Gastrocnemius medialis (tissue), 4 donors: ENCODE measurements around the gene UNC13C. TPM values are rescaled to one million over a fixed set of nuclear protein-coding genes. Genes with fewer than 3 reads are reported as not detected.

Experiments used
- ATAC-seq, 2 donors: fragments of 150-250 bp; one replicate each; pipeline ENCODE4 v1.9.1; 2016
- DNase-seq, 2 donors: peaks; one replicate each; pipeline ENCODE4 v3.0.0-alpha.2; 2019
- H3K27ac ChIP-seq, 4 donors: fragments of 200-600 bp; sonication (generic); 1 replicate in 1 of 4; 2 replicates in 3 of 4; pipeline ENCODE4 v1.5.1; 2016 to 2018; ENCODE audit warnings: mild to moderate bottlenecking in 2 of 4, moderate library complexity in 1 of 4
- H3K27me3 ChIP-seq, 3 donors: fragments of 200-600 bp; sonication (generic) in 2 of 3; 1 replicate in 1 of 3; 2 replicates in 2 of 3; pipeline versions ENCODE4 v1.5.1 to v1.6.0; 2016 to 2019; ENCODE audit warnings: mild to moderate bottlenecking in 1 of 3, moderate library complexity in 1 of 3
- H3K36me3 ChIP-seq, 2 donors: fragments of 200-600 bp; sonication (generic) in 1 of 2; one replicate each; pipeline ENCODE4 v1.5.1; 2017 to 2018
- H3K4me1 ChIP-seq, 2 donors: fragments of 200-600 bp; sonication (generic) in 1 of 2; one replicate each; pipeline ENCODE4 v1.5.1; 2016 to 2017; ENCODE audit warnings: mild to moderate bottlenecking in 2 of 2
- H3K4me3 ChIP-seq, 4 donors: fragments of 200-600 bp; sonication (generic) in 3 of 4; 1 replicate in 1 of 4; 2 replicates in 3 of 4; pipeline ENCODE4 v1.5.1; 2016 to 2019; ENCODE audit warnings: mild to moderate bottlenecking in 2 of 4
- H3K9me3 ChIP-seq, 3 donors: fragments of 200-600 bp; sonication (generic) in 2 of 3; 1 replicate in 1 of 3; 2 replicates in 2 of 3; pipeline ENCODE4 v1.5.1; 2016 to 2019
- CTCF ChIP-seq, 5 experiments: fragments of 450-650 bp in 3 of 5; fragments of 200-600 bp in 2 of 5; sonication (generic) in 2 of 5; IDR thresholded peaks in 4 of 5; conservative IDR thresholded peaks in 1 of 5; 1 replicate in 4 of 5; 2 replicates in 1 of 5; pipeline ENCODE4 v1.5.1; 2016 to 2019; ENCODE audit warnings: antibody characterized with exemption in 5 of 5, mild to moderate bottlenecking in 3 of 5, moderate library complexity in 3 of 5
- POLR2A ChIP-seq, 2 donors: fragments of 450-650 bp; IDR thresholded peaks; one replicate each; pipeline ENCODE4 v1.6.1; 2017; ENCODE audit warnings: antibody characterized with exemption in 2 of 2, mild to moderate bottlenecking in 2 of 2, moderate library complexity in 2 of 2
- in situ Hi-C, 4 donors: fragments of 200-750 bp; cut with MboI; loops; one replicate each; pipeline versions ENCODE4 v1.15.0 to v1.8.0; 2017; ENCODE audit warnings: low sequenced_read_pairs in 4 of 4
- intact Hi-C: fragments of 100-400 bp; cut with DNase I; formaldehyde crosslinking; loops from one replicate; pipeline ENCODE4 v1.15.1; 2023; ENCODE audit warnings: low total_unique reads
- total RNA-seq, 4 donors: library from RNA; depleted of rRNA; stranded (reverse); fragments of >200 nt; gene quantifications; one replicate each; pipeline versions ENCODE4 v1.1.0 to v1.2.3, GENCODE V29; 2016

Gene UNC13C
- total RNA-seq, 4 donors from 2014 or later: 2.5 to 6.6 (median 3.6) TPM

GRCh38 chr15:53962646-53963561 is 15.3 kb upstream of the UNC13C start:
- no peaks in the 10 kb centered on the region for H3K27me3 ChIP-seq
- ATAC-seq (no peak), DNase-seq (no peak)
- no peak for TF ChIP-seq POLR2A (IDR thresholded peaks at IDR 0.05)
- peak in 3 of 5 experiments; percentile 32 to 48 (median 44) for TF ChIP-seq CTCF (IDR thresholded peaks at IDR 0.05 in 4 of 5, conservative IDR thresholded peaks at IDR 0.05 in 1 of 5)
- in situ Hi-C loops: no loop called here
- intact Hi-C loops: loop anchor here (5.0 to 10.0 kb wide), 2 partner anchors 332 to 1144 kb away; no protein-coding TSS in a partner anchor
- no peaks in the 10 kb centered on the region for H3K36me3 ChIP-seq
- no peaks in the 10 kb centered on the region for H3K9me3 ChIP-seq
- no peaks in the 10 kb centered on the region for H3K4me1 ChIP-seq
- H3K27ac ChIP-seq: no peak overlapping the region
- no peak overlapping the region for H3K4me3 ChIP-seq

DNA sequence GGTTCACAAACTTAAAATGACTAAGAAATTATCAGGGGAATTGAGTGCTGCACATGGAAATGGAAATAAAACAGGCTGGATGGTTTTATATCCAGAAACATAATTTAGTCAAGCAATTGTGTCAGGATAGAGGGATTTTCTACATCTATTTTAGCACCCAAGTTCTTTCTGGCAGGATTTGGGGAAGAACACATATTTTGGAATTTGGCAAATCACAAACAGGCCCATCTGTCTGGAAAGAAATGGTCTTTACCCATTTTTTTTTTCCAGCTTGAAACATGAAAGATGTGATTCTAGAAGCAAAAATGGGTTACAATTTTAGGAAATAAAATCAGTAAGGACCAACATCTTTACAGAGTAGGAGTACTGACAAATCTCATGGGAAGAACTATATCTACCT is 14.4 kb upstream of the UNC13C start:
- TF ChIP-seq CTCF (IDR thresholded peaks at IDR 0.05 in 4 of 5, conservative IDR thresholded peaks at IDR 0.05 in 1 of 5): no peak
- no peak for TF ChIP-seq POLR2A (IDR thresholded peaks at IDR 0.05)
- H3K9me3 ChIP-seq: no peaks in the 10 kb centered on the region
- H3K27me3 ChIP-seq: no peaks in the 10 kb centered on the region
- DNase-seq (no peak), ATAC-seq (no peak)
- H3K4me3 ChIP-seq: no peak overlapping the region
- H3K27ac ChIP-seq: no peak overlapping the region
- no peaks in the 10 kb centered on the region for H3K4me1 ChIP-seq
- in situ Hi-C loops (no loop called here), intact Hi-C loops (loop anchor here (5.0 to 10.0 kb wide), 2 partner anchors 331 to 1144 kb away; no protein-coding TSS in a partner anchor)
- H3K36me3 ChIP-seq: no peaks in the 10 kb centered on the region

GRCh38 chr15:53974121-53974520 is 4.1 kb upstream of the UNC13C start:
- in situ Hi-C loops: no loop called here
- DNase-seq: no peak
- TF ChIP-seq POLR2A (IDR thresholded peaks at IDR 0.05) (no peak), CTCF (IDR thresholded peaks at IDR 0.05 in 4 of 5, conservative IDR thresholded peaks at IDR 0.05 in 1 of 5) (no peak)
- ATAC-seq: no peak
- no peaks in the 10 kb centered on the region for H3K9me3 ChIP-seq
- H3K4me3 ChIP-seq: no peak overlapping the region
- no peaks in the 10 kb centered on the region for H3K4me1 ChIP-seq
- intact Hi-C loops: loop anchor here (10.0 kb wide), 1 partner anchor 301 kb away; no protein-coding TSS in a partner anchor
- no peaks in the 10 kb centered on the region for H3K27me3 ChIP-seq
- no peak overlapping the region for H3K27ac ChIP-seq
- no peaks in the 10 kb centered on the region for H3K36me3 ChIP-seq

- in situ Hi-C loops (no loop called here), intact Hi-C loops (loop anchor here (5.0 to 10.0 kb wide), 2 partner anchors 112 to 300 kb away; no protein-coding TSS in a partner anchor)
- no peak overlapping the region for H3K4me3 ChIP-seq
- no peak for TF ChIP-seq CTCF (IDR thresholded peaks at IDR 0.05 in 4 of 5, conservative IDR thresholded peaks at IDR 0.05 in 1 of 5)
- no peak for TF ChIP-seq POLR2A (IDR thresholded peaks at IDR 0.05)
- H3K4me1 ChIP-seq: no peaks in the 10 kb centered on the region
- no peak overlapping the region for H3K27ac ChIP-seq
- H3K27me3 ChIP-seq: no peaks in the 10 kb centered on the region
- H3K36me3 ChIP-seq: no peaks in the 10 kb centered on the region
- ATAC-seq (no peak), DNase-seq (no peak)
- no peaks in the 10 kb centered on the region for H3K9me3 ChIP-seq
Measured at GRCh38 chr15:53974813-53975212, 3.4 kb upstream of the UNC13C start.
